ENCODE measurements around the gene IL13RA2. TPM values are rescaled to one million over a fixed set of nuclear protein-coding genes. Genes with fewer than 3 reads are reported as not detected.

IL13RA2 gene
- total RNA-seq, 4 donors from 2014 or later: 0.38 to 0.44 TPM; not detected in 2

DNA sequence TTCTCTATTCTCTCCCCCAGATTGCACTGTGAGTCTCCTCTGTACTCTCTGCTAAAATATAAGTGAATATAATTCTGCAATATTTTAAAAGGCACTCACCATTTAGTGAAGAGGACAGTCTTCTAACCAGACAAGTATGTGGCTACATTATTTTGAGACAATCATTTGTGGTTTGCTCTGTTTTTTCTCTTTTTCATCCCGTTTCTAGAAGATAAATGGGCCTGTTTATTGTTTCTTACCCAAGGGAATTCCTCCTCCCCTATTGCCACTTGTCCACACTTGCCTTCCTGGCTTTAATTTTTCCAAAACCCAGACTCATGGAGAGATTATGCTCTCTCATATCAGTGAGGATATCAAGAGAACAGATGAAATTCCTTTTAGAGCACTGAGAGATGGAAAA, 18.6 kb upstream of the IL13RA2 start:
- no peak overlapping the region for H3K4me3 ChIP-seq
- peaks cover 0 to 1% (median 0%) of the 10 kb centered on the region in 3 donors for H3K4me1 ChIP-seq
- no peak for DNase-seq
- no peaks in the 10 kb centered on the region for H3K36me3 ChIP-seq
- H3K9me3 ChIP-seq: no peaks in the 10 kb centered on the region
- 20 to 42% methylated on average over 1 of the region's 1 CpG for WGBS, 2 donors
- H3K27ac ChIP-seq: no peak overlapping the region
- TF ChIP-seq POLR2A (IDR thresholded peaks at IDR 0.05): no peak
- TF ChIP-seq, protein P1, sequence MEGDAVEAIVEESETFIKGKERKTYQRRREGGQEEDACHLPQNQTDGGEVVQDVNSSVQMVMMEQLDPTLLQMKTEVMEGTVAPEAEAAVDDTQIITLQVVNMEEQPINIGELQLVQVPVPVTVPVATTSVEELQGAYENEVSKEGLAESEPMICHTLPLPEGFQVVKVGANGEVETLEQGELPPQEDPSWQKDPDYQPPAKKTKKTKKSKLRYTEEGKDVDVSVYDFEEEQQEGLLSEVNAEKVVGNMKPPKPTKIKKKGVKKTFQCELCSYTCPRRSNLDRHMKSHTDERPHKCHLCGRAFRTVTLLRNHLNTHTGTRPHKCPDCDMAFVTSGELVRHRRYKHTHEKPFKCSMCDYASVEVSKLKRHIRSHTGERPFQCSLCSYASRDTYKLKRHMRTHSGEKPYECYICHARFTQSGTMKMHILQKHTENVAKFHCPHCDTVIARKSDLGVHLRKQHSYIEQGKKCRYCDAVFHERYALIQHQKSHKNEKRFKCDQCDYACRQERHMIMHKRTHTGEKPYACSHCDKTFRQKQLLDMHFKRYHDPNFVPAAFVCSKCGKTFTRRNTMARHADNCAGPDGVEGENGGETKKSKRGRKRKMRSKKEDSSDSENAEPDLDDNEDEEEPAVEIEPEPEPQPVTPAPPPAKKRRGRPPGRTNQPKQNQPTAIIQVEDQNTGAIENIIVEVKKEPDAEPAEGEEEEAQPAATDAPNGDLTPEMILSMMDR (IDR thresholded peaks at IDR 0.05): no peak
- intact Hi-C loops (cut with DNase I): no loop called here
- H3K27me3 ChIP-seq: peaks cover 0 to 3% (median 0%) of the 10 kb centered on the region in 4 donors

DNA sequence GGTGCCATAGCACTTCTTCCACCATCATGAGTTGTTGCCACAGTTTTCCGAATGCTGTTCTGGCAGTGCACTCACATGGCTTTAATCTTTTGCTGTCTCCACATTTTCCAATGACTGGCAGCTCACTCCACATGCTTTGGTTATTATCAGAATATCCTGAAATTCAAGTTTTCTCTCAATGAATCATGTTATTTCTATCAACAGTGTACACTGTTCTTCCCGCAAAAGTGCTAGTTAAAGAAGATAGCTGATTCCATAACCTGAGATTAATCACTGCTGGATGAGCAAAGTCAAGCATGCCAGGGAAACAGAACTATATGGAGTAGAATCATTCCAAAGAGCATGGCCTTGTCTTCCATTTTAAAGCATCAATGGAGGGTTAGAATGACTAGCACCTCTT, 14.6 kb upstream of the IL13RA2 start:
- intact Hi-C loops (cut with DNase I): no loop called here
- Histone ChIP-seq H3K27ac (no peak overlapping the region), H3K4me1 (peaks cover 0 to 17% (median 0%) of the 10 kb centered on the region in 3 donors), H3K9me3 (no peaks in the 10 kb centered on the region), H3K27me3 (peaks cover 0 to 6% (median 0%) of the 10 kb centered on the region in 4 donors), H3K4me3 (no peak overlapping the region), H3K36me3 (no peaks in the 10 kb centered on the region)
- WGBS, 2 donors: 67 to 71% methylated on average over 1 to 2 of the region's 2 CpGs
- TF ChIP-seq, protein P1 (IDR thresholded peaks at IDR 0.05): no peak
- no peak for TF ChIP-seq POLR2A (IDR thresholded peaks at IDR 0.05)
- no peak for DNase-seq

DNA sequence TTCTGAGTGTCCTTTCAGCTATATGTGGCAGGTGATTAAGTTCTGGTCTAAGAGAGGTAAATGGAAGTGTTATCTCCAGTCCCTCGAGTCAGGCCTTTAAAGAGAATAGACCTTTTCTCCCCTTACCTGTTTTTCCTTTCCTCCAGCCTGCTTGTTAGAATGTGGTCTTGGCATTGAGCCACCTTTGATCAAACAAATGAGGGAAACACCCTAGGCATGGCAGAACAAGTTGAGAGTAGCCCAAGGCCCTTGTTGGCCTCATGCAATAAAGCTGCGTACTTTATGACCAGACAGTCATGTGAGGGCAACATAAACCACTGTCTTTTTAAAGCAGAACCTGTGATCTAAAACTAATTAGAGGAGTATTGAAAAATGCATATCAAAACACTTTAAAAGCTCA, 13.2 kb upstream of the IL13RA2 start:
- DNase-seq: no peak
- Histone ChIP-seq H3K27ac (peak overlapping the region in 3 of 4 donors; percentile 24 to 44 (median 36)), H3K36me3 (no peaks in the 10 kb centered on the region), H3K4me1 (peaks cover 0 to 17% (median 0%) of the 10 kb centered on the region in 3 donors), H3K9me3 (no peaks in the 10 kb centered on the region), H3K4me3 (no peak overlapping the region), H3K27me3 (peaks cover 0 to 3% (median 0%) of the 10 kb centered on the region in 4 donors)
- intact Hi-C loops (cut with DNase I): no loop called here
- 14 to 23% methylated on average over 2 of the region's 2 CpGs for WGBS, 2 donors
- no peak for TF ChIP-seq POLR2A (IDR thresholded peaks at IDR 0.05)
- TF ChIP-seq, protein P1 (IDR thresholded peaks at IDR 0.05): no peak

DNA sequence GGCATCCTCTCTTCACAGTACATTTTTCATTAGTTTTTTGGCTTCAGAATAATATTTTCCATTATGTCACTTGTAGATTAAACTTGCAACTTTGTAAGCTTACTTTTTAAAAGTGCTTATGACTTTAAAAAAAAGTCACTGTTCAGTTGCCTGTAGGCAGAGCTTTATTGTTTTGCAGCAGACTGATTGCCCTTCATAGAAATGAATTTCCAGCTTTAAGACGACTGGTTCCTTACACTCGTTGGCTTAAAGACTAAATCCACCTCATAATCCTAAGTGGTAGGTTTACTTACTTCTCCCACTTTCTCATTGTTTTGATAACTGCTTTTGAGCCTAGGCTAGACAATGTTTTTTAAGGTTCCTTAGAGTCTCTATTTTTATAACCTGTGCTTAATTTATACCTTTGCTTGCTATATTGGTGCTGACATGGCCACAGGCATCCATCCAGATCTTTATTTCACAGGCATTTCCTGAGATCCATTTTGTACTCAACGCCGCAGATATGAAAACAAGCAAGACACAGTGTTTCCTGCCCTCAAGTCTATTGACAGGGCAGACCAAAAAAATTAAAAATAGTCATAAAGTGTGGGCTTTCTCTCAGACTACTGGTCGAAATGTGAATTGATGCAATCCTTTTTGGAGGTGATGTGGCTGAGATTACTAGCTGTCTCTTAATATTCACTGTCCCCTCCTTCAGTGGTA, 12.6 kb upstream of the IL13RA2 start:
- H3K4me1 ChIP-seq: peaks cover 0 to 17% (median 0%) of the 10 kb centered on the region in 3 donors
- H3K27me3 ChIP-seq: peaks cover 0 to 3% (median 0%) of the 10 kb centered on the region in 4 donors
- WGBS, 2 donors: 12 to 37% methylated on average over 5 of the region's 5 CpGs
- H3K4me3 ChIP-seq: no peak overlapping the region
- no peaks in the 10 kb centered on the region for H3K9me3 ChIP-seq
- no peaks in the 10 kb centered on the region for H3K36me3 ChIP-seq
- TF ChIP-seq, protein P1 (IDR thresholded peaks at IDR 0.05): no peak
- TF ChIP-seq POLR2A (IDR thresholded peaks at IDR 0.05): no peak
- DNase-seq: no peak
- intact Hi-C loops (cut with DNase I): no loop called here
- H3K27ac ChIP-seq: peak overlapping the region in 3 of 4 donors; percentile 24 to 44 (median 36)

DNA sequence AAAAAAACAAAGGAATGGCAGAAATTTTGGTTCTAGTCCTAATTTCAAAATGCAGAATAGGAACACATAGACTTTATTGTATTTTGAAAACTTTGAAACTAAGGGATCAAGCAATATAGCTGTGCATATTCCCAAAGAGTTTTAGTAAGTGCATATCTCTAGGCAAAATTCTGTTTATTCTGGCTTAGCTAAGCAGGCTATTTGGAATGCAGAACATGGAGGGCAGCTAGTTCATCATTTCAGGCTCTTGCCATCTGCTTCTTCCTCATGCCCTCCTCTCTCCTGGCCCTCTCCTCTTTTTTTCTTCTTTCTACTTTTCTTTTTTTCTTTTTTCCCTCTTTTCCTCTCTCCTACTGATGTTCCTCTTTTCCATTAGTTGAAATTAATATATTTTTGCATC, 12.0 kb upstream of the IL13RA2 start:
- DNase-seq: no peak
- no peak for TF ChIP-seq POLR2A (IDR thresholded peaks at IDR 0.05)
- TF ChIP-seq, protein P1 (IDR thresholded peaks at IDR 0.05): no peak
- Histone ChIP-seq H3K27me3 (peaks cover 0 to 3% (median 0%) of the 10 kb centered on the region in 4 donors), H3K36me3 (no peaks in the 10 kb centered on the region), H3K9me3 (no peaks in the 10 kb centered on the region), H3K4me3 (no peak overlapping the region), H3K27ac (no peak overlapping the region), H3K4me1 (peaks cover 0 to 17% (median 0%) of the 10 kb centered on the region in 3 donors)
- intact Hi-C loops (cut with DNase I): no loop called here
